Ramos (cell line): ENCODE measurements around the gene MYBPC2.

Source experiments
- in situ Hi-C: fragments of 300-500 bp; cut with MboI; formaldehyde crosslinking; loops from one replicate; pipeline ENCODE4 v1.14.3; 2022; ENCODE audit warnings: low sequenced_read_pairs; ENCODE audit not compliant: unreplicated experiment

The MYBPC2 gene

GRCh38 chr19:50477751-50478515, 45.2 kb downstream of the MYBPC2 start:
- in situ Hi-C loops, result no loop called here

GRCh38 chr19:50478901-50479715, 46.4 kb downstream of the MYBPC2 start:
- in situ Hi-C loops, result no loop called here

GRCh38 chr19:50479761-50480251, 47.1 kb downstream of the MYBPC2 start:
- in situ Hi-C loops, result no loop called here

GRCh38 chr19:50480281-50481111, 47.8 kb downstream of the MYBPC2 start:
- in situ Hi-C loops, result no loop called here

GRCh38 chr19:50481351-50482149, 48.9 kb downstream of the MYBPC2 start:
- in situ Hi-C loops, result no loop called here

GRCh38 chr19:50482271-50482855, 49.7 kb downstream of the MYBPC2 start:
- in situ Hi-C loops, result no loop called here

GRCh38 chr19:50482916-50483315, 50.2 kb downstream of the MYBPC2 start:
- in situ Hi-C loops, result no loop called here

- in situ Hi-C loops, result no loop called here
Observed at GRCh38 chr19:50485284-50485955, 52.7 kb downstream of the MYBPC2 start.

- in situ Hi-C loops, result no loop called here
Observed at GRCh38 chr19:50486823-50487515, 54.3 kb downstream of the MYBPC2 start.

- in situ Hi-C loops, result no loop called here
Observed at GRCh38 chr19:50488389-50489194, 55.9 kb downstream of the MYBPC2 start.

GRCh38 chr19:50489461-50490011, 56.8 kb downstream of the MYBPC2 start:
- in situ Hi-C loops, result no loop called here

GRCh38 chr19:50490411-50490811, 57.7 kb downstream of the MYBPC2 start:
- in situ Hi-C loops, result no loop called here

- in situ Hi-C loops, result no loop called here
Observed at GRCh38 chr19:50490991-50491472, 58.3 kb downstream of the MYBPC2 start.

GRCh38 chr19:50492303-50493052, 59.8 kb downstream of the MYBPC2 start:
- in situ Hi-C loops, result no loop called here

- in situ Hi-C loops, result no loop called here
Observed at GRCh38 chr19:50493171-50493570, 60.5 kb downstream of the MYBPC2 start.
